Caco-2 (cell line): ENCODE measurements around the gene AGPAT1. TPM values are rescaled to one million over a fixed set of nuclear protein-coding genes. Genes with fewer than 3 reads are reported as not detected.

Experiments
- BruUV-seq: library from RNA; stranded (reverse); fragments of 400-500 nt; replicated peaks from 2 replicates; lab custom pipeline; 2021; lab: Mats Ljungman, UMichigan
- CTCF ChIA-PET: fragments of 300-600 bp; sonication (Branson Sonifier 250); formaldehyde crosslinking; loops from one replicate; lab custom pipeline; 2022; ENCODE audit warnings: antibody characterized with exemption; lab: Charles Lee
- POLR2A ChIA-PET: fragments of 300-600 bp; sonication (Branson Sonifier 250); formaldehyde crosslinking; loops from one replicate; lab custom pipeline; 2022; ENCODE audit warnings: antibody characterized with exemption; lab: Charles Lee
- DNase-seq, 2 experiments: peaks; one replicate each; pipeline versions ENCODE4 v3.0.0 to v3.0.0-alpha.2; 2020 to 2022
- H3K27me3 ChIP-seq: replicated peaks from 2 replicates; pipeline ENCODE4 v1.6.0; 2011; ENCODE audit warnings: low read length; ENCODE audit not compliant: control insufficient read depth, insufficient read depth
- H3K36me3 ChIP-seq: 2 replicates; pipeline ENCODE4 v1.5.1; 2011; ENCODE audit warnings: low read length; ENCODE audit not compliant: control insufficient read depth, insufficient read depth
- H3K4me1 ChIP-seq: fragments of 250-450 bp; sonication (Bioruptor Pico); 2 replicates; pipeline ENCODE4 v1.5.1; 2020; ENCODE audit warnings: mild to moderate bottlenecking
- H3K4me3 ChIP-seq: 2 replicates; pipeline ENCODE4 v1.5.1; 2011; ENCODE audit warnings: low read depth, mild to moderate bottlenecking, control low read depth, low read length
- H3K9me3 ChIP-seq: fragments of 250-450 bp; sonication (Bioruptor Pico); 2 replicates; pipeline ENCODE4 v1.5.1; 2020; ENCODE audit warnings: mild to moderate bottlenecking, moderate library complexity
- H3K27ac Mint-ChIP-seq: one replicate; pipeline ENCODE4 v1.8.0; 2022; ENCODE audit warnings: mixed read lengths; ENCODE audit not compliant: unreplicated experiment
- H3K27me3 Mint-ChIP-seq: one replicate; pipeline ENCODE4 v1.8.0; 2022; ENCODE audit warnings: mixed read lengths; ENCODE audit not compliant: insufficient read depth, unreplicated experiment
- H3K36me3 Mint-ChIP-seq: one replicate; pipeline ENCODE4 v1.8.0; 2022; ENCODE audit warnings: mild to moderate bottlenecking, mixed read lengths; ENCODE audit not compliant: insufficient read depth, unreplicated experiment
- H3K4me1 Mint-ChIP-seq: one replicate; pipeline ENCODE4 v1.8.0; 2022; ENCODE audit warnings: low read depth, mixed read lengths; ENCODE audit not compliant: unreplicated experiment
- H3K4me3 Mint-ChIP-seq: one replicate; pipeline ENCODE4 v1.8.0; 2022; ENCODE audit warnings: mild to moderate bottlenecking, moderate library complexity, mixed read lengths; ENCODE audit not compliant: unreplicated experiment
- H3K9me3 Mint-ChIP-seq: one replicate; pipeline ENCODE4 v1.8.0; 2022; ENCODE audit warnings: mixed read lengths; ENCODE audit not compliant: unreplicated experiment
- CTCF ChIP-seq, 2 experiments: fragments of 200-600 bp in 1 of 2; IDR thresholded peaks; 1 replicate in 1 of 2; 2 replicates in 1 of 2; pipeline versions ENCODE4 v1.5.1 to v1.8.0; 2011 to 2022; ENCODE audit warnings: antibody characterized with exemption in 1 of 2, control low read depth in 1 of 2, inconsistent platforms in 1 of 2, low read depth in 1 of 2, low read length in 1 of 2, mild to moderate bottlenecking in 1 of 2, moderate library complexity in 1 of 2; ENCODE audit not compliant: insufficient read depth in 1 of 2, severe bottlenecking in 1 of 2, unreplicated experiment in 1 of 2
- intact Hi-C: fragments of 100-400 bp; cut with micrococcal nuclease; formaldehyde crosslinking; loops from one replicate; pipeline ENCODE4 v1.10.0; 2022; ENCODE audit not compliant: unreplicated experiment
- total RNA-seq: library from RNA; stranded (reverse); gene quantifications from 2 replicates; pipeline ENCODE4 v1.2.3, GENCODE V29; 2022

Gene AGPAT1
- total RNA-seq, 1 experiment from 2014 or later: 60.4 TPM

GRCh38 chr6:32177788-32178546 is 2.1 kb upstream of the AGPAT1 start, which contains the start of gene RNF5:
RNF5 (plus strand) TSS chr6:32178405; CDS start chr6:32178512, 107 bp downstream.
- H3K9me3 Mint-ChIP-seq: no peaks in the 10 kb centered on the region
- H3K9me3 ChIP-seq: no peaks in the 10 kb centered on the region
- intact Hi-C loops: loop anchor here (1.0 kb wide), 4 partner anchors 12 to 50 kb away; partner anchors contain the start of genes ATF6B, PBX2 and PPT2
- no peaks in the 10 kb centered on the region for H3K27me3 ChIP-seq
- H3K4me3 Mint-ChIP-seq: peak within 1 kb of the TSS; percentile 81
- DNase-seq: peak; percentile 97 to 99
- TF ChIP-seq CTCF (IDR thresholded peaks at IDR 0.05; ENCODE audit: insufficient read depth in 1 of 2, low read depth in 1 of 2, low read length in 1 of 2, severe bottlenecking in 1 of 2, unreplicated experiment in 1 of 2): no peak
- peak within 1 kb of the TSS; percentile 94 for H3K27ac Mint-ChIP-seq
- peaks cover 46% of the 10 kb centered on the region for H3K4me1 Mint-ChIP-seq
- H3K36me3 ChIP-seq: peaks cover 1% of the 10 kb centered on the region
- no peaks in the 10 kb centered on the region for H3K27me3 Mint-ChIP-seq
- H3K4me1 ChIP-seq: peaks cover 15% of the 10 kb centered on the region
- H3K4me3 ChIP-seq: peak within 1 kb of the TSS; percentile 87
- H3K36me3 Mint-ChIP-seq: peaks cover 46% of the 10 kb centered on the region
- POLR2A ChIA-PET: interaction anchor here (0.6 to 1.4 kb wide), 5 partner anchors 18 to 439 kb away, joined by 3 to 29 read pairs (median 3); partner anchors contain the start of gene FKBPL
- no TSS peak for BruUV-seq
- CTCF ChIA-PET: interaction anchor here (0.6 to 2.1 kb wide), 8 partner anchors 12 to 793 kb away, joined by 3 to 24 read pairs (median 4); partner anchors contain the start of genes GPSM3 and PBX2

- H3K4me3 ChIP-seq: peak overlapping the region; percentile 87
- Mint-ChIP-seq H3K27ac (peak overlapping the region; percentile 94), H3K4me1 (peaks cover 46% of the 10 kb centered on the region), H3K36me3 (peaks cover 42% of the 10 kb centered on the region), H3K4me3 (peak overlapping the region; percentile 81), H3K27me3 (no peaks in the 10 kb centered on the region), H3K9me3 (no peaks in the 10 kb centered on the region)
- peaks cover 1% of the 10 kb centered on the region for H3K36me3 ChIP-seq
- H3K4me1 ChIP-seq: peaks cover 22% of the 10 kb centered on the region
- no peak for TF ChIP-seq CTCF (IDR thresholded peaks at IDR 0.05; ENCODE audit: insufficient read depth in 1 of 2, low read depth in 1 of 2, low read length in 1 of 2, severe bottlenecking in 1 of 2, unreplicated experiment in 1 of 2)
- peak; percentile 64 to 68 for DNase-seq
- ChIA-PET CTCF (interaction anchor here (0.6 to 2.1 kb wide), 7 partner anchors 13 to 794 kb away, joined by 3 to 24 read pairs (median 3); partner anchors contain the start of genes GPSM3 and PBX2), POLR2A (interaction anchor here (0.6 to 1.4 kb wide), 5 partner anchors 13 to 363 kb away, joined by 3 to 29 read pairs (median 3); partner anchors contain the start of genes FKBPL and PBX2)
- H3K9me3 ChIP-seq: no peaks in the 10 kb centered on the region
- intact Hi-C loops: loop anchor here (1.0 kb wide), 1 partner anchor 18 kb away; no protein-coding TSS in a partner anchor
- no peaks in the 10 kb centered on the region for H3K27me3 ChIP-seq
- BruUV-seq: TSS peak; percentile 58
These were observed 1.4 kb upstream of the AGPAT1 start for GRCh38 chr6:32177183-32177787.
